Measurements from ENCODE around the gene WBP2. TPM values are rescaled to one million over a fixed set of nuclear protein-coding genes. Genes with fewer than 3 reads are reported as not detected.

Gene WBP2
- total RNA-seq, 1 donor from 2014 or later: 160 TPM

DNA sequence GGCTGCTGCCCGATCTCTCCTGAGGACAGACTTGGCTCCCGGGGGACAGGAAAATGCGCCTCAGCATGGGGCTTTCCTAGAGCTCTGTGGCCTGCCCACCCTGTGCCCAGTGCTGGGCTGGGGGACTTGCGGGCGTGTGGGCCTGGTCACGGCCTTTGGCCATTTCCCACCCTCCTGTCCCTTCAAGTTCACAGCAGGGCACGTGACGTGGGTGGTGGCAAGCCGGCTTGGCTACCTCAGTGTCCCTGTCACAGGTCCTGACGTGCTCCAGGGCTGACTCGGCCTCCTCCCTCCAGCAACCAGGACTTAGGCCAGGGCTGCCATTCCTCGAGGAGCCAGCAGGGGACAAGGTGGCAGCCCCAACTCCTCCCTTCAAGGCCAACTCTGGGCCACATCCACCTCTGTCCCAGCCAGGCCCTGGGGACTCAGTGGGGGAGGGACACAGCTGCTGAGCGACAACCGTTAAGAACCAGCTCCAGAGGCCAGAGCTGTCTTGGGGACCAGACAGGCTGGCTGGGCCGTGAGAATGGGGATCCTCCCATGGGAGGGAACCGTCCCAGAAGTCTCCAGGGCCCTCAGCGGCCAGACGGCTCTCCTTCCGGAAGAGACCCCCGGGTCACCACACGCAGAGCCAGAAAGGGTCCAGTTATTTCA is 9.9 kb downstream of the WBP2 start:
- peak; percentile 88 for DNase-seq (ENCODE audit: low spot score)

- peak; percentile 85 for DNase-seq (ENCODE audit: low spot score)
Measured at GRCh38 chr17:75844530-75845057, 10.5 kb downstream of the WBP2 start.

- DNase-seq (ENCODE audit: low spot score): no peak
Measured at GRCh38 chr17:75843577-75844529, 11.3 kb downstream of the WBP2 start, which contains the start of gene UNC13D. UNC13D (minus strand) TSS chr17:75844404; CDS start chr17:75844337, 67 bp downstream.

DNA sequence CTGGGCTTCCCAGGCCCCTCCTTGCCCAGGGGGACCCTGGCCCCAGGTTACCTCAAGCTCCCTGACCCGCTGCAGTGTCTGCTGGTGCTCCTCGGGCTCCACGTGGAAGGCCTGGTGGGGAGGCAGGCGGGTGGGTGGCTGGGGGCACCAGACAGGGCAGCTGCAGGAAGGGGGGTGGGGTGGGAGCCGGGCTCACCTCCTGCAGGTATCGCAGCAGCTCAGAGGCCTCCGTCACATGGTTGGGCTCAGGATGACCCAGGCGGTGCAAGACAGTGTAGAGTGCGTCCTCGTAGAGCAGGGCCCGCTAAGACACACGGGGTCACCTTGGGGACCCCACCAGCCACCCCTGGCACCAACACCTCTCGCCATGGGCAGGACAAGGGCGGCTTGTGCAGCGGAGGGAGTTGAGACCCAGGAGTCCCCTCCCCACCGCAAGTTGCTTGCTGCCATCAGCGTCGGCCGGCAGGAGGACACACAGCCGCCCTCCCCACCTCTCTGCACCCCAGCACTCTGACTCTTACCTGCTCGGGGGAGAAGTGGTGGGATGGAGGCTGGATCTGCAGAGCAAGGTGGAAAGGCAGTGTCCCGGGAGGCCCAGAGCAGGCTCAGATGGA is 12.1 kb downstream of the WBP2 start:
- no peak for DNase-seq (ENCODE audit: low spot score)

DNA sequence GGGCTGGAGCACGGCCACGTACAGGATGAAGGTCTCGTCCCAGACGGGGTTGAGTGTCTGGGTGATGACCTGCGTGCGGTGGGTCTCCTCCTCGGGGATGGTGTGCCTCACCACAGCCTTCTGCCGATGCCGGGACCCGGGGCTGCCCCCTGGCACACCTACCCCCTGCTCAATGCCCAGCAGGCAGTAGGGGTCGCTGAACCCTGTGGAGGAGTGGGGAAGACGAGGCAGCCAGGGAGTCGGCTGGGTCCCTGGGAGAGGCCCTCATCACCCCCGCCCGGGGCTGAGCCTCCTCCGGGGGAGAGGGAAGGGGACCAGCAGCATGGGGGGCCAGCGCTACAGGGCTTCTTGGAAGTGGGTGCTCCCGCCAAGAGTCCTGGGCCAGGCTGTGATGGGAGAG is 12.7 kb downstream of the WBP2 start:
- DNase-seq (ENCODE audit: low spot score): no peak

- no peak for DNase-seq (ENCODE audit: low spot score)
Measured at GRCh38 chr17:75840799-75841164, 14.4 kb downstream of the WBP2 start.

- no peak for DNase-seq (ENCODE audit: low spot score)
Measured at GRCh38 chr17:75839942-75840798, 15.0 kb downstream of the WBP2 start.

DNA sequence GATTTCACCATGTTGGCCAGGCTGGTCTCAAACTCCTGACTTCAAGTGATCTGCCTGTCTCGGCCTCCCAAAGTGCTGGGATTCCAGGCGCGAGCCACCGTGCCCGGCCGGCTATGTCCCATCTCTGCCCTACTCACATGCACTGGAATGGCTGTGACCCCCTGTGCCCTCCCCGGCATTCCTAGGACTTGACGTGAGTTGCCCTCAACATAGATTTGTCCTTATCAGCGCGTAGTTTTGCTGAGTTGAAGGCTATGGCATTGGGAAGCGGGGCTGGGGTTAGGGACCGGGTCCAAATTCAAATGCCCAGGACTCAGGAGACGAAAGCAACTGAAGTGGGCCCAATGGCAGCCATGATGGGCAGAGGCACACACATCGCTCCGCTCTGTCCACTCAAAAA is 16.7 kb downstream of the WBP2 start:
- DNase-seq (ENCODE audit: low spot score): no peak

GRCh38 chr17:75837899-75838298 is 17.2 kb downstream of the WBP2 start:
- no peak for DNase-seq (ENCODE audit: low spot score)

GRCh38 chr17:75836605-75837004 is 18.5 kb downstream of the WBP2 start:
- no peak for DNase-seq (ENCODE audit: low spot score)

DNA sequence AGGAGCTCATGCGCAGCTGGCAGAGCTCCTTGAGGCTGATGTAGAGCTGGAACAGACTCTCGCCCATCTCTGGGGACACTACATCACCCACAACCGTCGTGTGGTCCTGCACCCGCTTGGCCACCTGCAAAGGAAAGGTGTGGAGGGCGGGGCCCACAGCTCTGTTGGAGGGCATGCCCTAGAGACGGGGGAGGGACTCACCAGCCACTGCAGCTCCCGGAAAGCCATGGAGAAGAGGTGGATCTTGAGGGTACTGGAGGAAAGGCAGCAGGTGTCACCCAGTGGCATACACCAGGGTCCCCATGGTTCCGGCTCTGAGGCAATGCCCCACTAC is 19.5 kb downstream of the WBP2 start:
- DNase-seq (ENCODE audit: low spot score): no peak

DNA sequence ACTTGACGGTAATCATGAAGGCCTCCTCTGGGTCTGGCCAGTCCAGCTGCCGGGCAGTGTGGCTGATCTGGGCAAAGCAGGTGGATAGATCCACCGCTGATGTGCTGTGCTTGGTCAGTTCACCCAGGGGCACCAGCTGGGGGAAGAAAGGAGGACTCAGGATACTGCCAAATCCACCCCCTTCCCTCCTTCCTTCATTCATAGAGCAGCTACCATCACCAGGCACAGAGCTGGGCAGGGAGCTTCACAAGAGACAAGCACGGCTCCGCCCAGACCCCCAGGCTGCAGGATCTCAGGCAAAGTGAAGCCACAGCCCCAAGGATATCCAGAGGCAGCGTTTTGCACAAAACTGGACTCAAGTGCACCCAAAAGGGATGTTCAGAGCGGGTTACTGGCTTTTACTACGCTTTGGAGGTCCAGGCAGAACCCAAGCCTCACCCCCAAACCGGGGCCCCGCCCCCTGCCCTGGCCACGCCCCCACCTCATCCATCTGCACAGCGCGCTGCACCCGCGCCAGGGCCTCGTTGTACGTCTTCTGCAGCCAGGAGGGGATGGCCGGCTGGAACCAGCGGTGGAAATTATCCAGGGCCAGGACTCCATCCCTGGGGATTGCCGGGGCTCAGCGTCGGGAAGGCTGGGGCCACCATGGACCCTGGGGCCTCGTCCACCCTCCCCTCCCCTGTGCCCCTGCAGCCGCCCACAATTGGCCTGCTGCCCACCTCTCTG is 20.0 kb downstream of the WBP2 start:
- no peak for DNase-seq (ENCODE audit: low spot score)

- no peak for DNase-seq (ENCODE audit: low spot score)
Measured at GRCh38 chr17:75834279-75834920, 20.7 kb downstream of the WBP2 start.

DNA sequence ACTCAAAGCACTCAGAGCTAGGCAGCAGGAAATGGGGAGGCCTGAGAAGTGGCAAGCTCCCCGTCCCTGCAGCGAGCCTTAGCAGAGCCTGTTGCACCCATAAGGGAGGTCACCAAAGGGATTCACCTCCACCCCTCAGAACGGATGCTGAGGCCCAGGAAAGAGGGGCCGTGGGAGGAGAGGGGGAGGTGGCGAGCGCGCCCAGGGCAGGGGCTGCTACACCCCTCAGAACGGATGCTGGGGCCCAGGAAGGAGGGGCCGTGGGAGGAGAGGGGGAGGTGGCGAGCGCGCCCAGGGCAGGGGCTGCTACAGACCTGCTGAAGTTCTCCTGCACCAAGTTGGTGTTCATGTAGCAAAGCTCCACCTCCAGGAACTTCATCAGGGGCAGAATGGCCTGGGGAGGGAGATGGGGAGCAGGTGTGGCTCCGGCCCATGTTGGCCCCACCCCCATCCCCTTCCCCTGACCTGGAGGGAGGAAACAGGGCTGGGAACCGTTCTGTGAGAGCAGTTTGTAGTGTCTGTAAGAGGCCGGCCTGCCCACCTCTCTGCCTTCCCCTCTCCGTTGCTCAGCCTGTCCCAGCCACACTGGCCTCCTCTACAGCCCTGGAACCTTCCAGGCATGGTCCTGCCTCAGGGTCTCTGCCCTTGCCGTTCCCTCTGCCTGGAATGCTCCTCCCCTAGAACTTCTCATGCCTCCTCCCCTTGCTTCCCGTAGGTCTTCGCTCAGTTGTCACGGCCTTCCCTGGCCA is 22.3 kb downstream of the WBP2 start:
- DNase-seq (ENCODE audit: low spot score): no peak

DNA sequence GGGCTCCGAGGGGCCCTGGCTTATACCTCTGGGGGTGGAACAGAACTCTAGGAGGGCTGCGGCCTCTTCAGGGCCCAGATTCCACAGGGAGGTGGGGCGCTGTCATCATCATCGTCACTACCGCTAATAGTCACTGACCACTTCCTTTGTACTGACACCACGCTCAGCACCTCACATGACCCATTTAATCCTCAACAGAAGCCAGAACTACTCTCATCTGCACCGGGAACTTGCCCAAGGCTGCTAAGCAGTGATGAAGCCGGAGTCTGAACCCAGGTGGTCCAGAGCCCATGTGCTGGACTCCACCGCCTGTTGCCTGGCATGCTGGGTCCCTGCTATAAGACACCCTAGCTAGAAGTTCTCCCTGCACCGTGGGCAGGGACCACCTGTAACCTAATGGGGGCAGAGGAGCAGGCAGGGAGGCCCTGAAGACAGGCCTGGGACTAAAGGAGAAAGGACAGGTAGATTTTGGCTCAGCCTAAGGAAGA is 22.9 kb downstream of the WBP2 start:
- peak; percentile 56 for DNase-seq (ENCODE audit: low spot score)

- DNase-seq (ENCODE audit: low spot score): no peak
Measured at GRCh38 chr17:75831032-75831571, 24.0 kb downstream of the WBP2 start.

DNA sequence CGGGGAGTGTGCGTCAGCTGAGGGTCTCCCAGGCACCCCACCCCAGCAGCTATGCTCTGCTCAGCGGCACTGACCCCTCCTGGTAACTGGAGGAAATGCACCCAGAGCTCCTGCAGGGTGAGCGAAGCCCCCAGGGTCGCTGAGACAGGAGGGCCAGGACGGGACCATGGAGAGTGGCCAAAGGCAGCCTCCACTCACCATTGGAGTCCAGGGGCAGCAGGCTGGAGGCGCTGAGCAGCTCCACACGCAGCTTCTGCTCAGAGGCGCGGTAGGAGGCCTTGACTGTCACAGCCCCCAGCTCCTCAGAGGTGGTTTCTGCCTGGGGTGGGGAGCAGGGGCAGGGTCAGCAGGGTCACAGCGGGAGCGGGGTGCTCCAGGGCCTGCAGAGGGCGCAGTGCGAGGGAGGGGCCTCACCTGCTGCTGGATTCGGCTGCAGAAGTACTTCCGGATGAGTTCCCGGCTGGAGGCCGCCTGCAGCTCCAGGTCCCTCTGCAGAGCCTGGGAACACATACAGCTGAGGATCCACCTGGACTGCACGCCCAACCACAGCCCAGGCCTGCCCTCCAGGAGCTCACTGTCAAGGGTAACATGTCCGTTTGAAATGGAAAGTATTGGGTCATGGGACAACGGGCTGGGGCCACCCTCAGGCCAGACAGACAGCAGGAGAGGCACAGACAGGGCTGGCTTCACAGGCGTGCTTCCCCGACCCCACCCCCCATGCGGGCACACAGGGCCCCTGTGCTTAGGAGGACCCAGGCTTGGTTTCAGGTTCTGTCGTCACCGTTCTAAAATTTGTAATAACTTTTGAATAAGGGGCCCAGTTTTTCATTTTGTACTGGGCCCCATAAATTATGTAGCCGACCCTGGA is 24.7 kb downstream of the WBP2 start:
- no peak for DNase-seq (ENCODE audit: low spot score)

GRCh38 chr17:75829747-75830146 is 25.4 kb downstream of the WBP2 start:
- DNase-seq (ENCODE audit: low spot score): no peak
